Measurements from ENCODE around the gene TRMT2B. TPM values are rescaled to one million over a fixed set of nuclear protein-coding genes. Genes with fewer than 3 reads are reported as not detected.

Gene TRMT2B
- total and polyA plus RNA-seq, 2 of the 13 experiments (the other 11 are each of a cell fraction or from before 2014, with no cell fraction given), result 7.0 to 11.2 TPM

GRCh38 chrX:100994352-100995281 is 57.3 kb downstream of the TRMT2B start:
- in situ Hi-C loops (cut with HindIII; ENCODE audit: extremely low pct_ligation_motif_present, low pct_unique_long_range_greater_than_20kb), result no loop called here
- ATAC-seq (peak; percentile 95), DNase-seq (ENCODE audit: low spot score) (peak; percentile 72), FAIRE-seq (peak; percentile 66)
- Histone ChIP-seq H2AFZ (ENCODE audit: low read length) (no peak overlapping the region), H3K79me2 (ENCODE audit: insufficient read depth, low read length) (no peaks in the 10 kb centered on the region), H3K27me3 (ENCODE audit: control insufficient read depth in 1 of 2, insufficient read depth in 2 of 2, low read length in 2 of 2) (no peaks in the 10 kb centered on the region), H3K9ac (ENCODE audit: insufficient read depth, low read depth, low read length) (no peak overlapping the region), H3K9me3 (ENCODE audit: low read length) (no peaks in the 10 kb centered on the region), H3K36me3 (replicated peaks in 1 of 2; ENCODE audit: control insufficient read depth in 1 of 2, insufficient read depth in 2 of 2, low read length in 2 of 2) (no peaks in the 10 kb centered on the region), H4K20me1 (ENCODE audit: insufficient read depth, low read length) (no peaks in the 10 kb centered on the region), H3K4me3 (replicated peaks in 1 of 3; ENCODE audit: insufficient read depth in 1 of 3, low read depth in 2 of 3, low read length in 3 of 3) (no peak overlapping the region), H3K27ac (ENCODE audit: extremely low read length, insufficient read depth, low read length) (no peak overlapping the region), H3K4me2 (ENCODE audit: low read depth, low read length) (no peak overlapping the region), H3K4me1 (ENCODE audit: insufficient read depth, low read length) (peaks cover 16% of the 10 kb centered on the region)
- WGBS (ENCODE audit: low lambda C conversion rate), result 72% methylated on average over 5 of the region's 5 CpGs
- no TSS peak for BruUV-seq (replicated peaks)
- intact Hi-C loops (cut with micrococcal nuclease; ENCODE audit: unreplicated experiment), result no loop called here
- POLR2A ChIA-PET, result no interaction called here
- CTCF ChIA-PET (ENCODE audit: low intra/inter-chr PET ratio, low total read pairs), result no interaction called here
- TF ChIP-seq TAF1 (CRISPR knock-in tag; IDR thresholded peaks at IDR 0.05) (no peak), ATF4 (CRISPR knock-in tag; IDR thresholded peaks at IDR 0.05) (no peak), RARA (CRISPR knock-in tag; IDR thresholded peaks at IDR 0.05) (peak; percentile 18; the same call in 1 of the 2 replicates), SAP130 (CRISPR knock-in tag; IDR thresholded peaks at IDR 0.05; ENCODE audit: low read depth) (peak; percentile 51), CREM (IDR thresholded peaks at IDR 0.05) (0 out of 2 replicates have a peak, but pooled peaks have one; percentile 15), CREM (CRISPR knock-in tag; IDR thresholded peaks at IDR 0.05) (no peak), JUNB (CRISPR knock-in tag; IDR thresholded peaks at IDR 0.05; ENCODE audit: borderline replicate concordance) (peak; percentile 82), E2F2 (CRISPR knock-in tag; IDR thresholded peaks at IDR 0.05; ENCODE audit: borderline replicate concordance) (no peak), ASH2L (IDR thresholded peaks at IDR 0.05; ENCODE audit: insufficient read length, low read depth, low read length) (no peak), FOXP1 (IDR thresholded peaks at IDR 0.05) (no peak), FOXP1 (CRISPR knock-in tag; IDR thresholded peaks at IDR 0.05) (no peak), ZNF446 (CRISPR knock-in tag; IDR thresholded peaks at IDR 0.05) (no peak), ZNF562 (CRISPR knock-in tag; IDR thresholded peaks at IDR 0.05; ENCODE audit: borderline replicate concordance) (no peak), ZNF124 (CRISPR knock-in tag; IDR thresholded peaks at IDR 0.05) (no peak), ZNF234 (CRISPR knock-in tag; conservative IDR thresholded peaks at IDR 0.05) (no peak), ZNF468 (CRISPR knock-in tag; IDR thresholded peaks at IDR 0.05) (no peak), HOMEZ (CRISPR knock-in tag; IDR thresholded peaks at IDR 0.05; ENCODE audit: low read depth) (peak; percentile 51; the same call in 1 of the 2 replicates), PPARG (CRISPR knock-in tag; conservative IDR thresholded peaks at IDR 0.05) (peak; percentile 63), PITX1 (CRISPR knock-in tag; IDR thresholded peaks at IDR 0.05) (no peak), JUND (CRISPR knock-in tag; IDR thresholded peaks at IDR 0.05) (peak; percentile 92), FOSL1 (CRISPR knock-in tag; IDR thresholded peaks at IDR 0.05; ENCODE audit: borderline replicate concordance) (peak; percentile 92), SNAPC2 (CRISPR knock-in tag; IDR thresholded peaks at IDR 0.05) (no peak), ATF3 (CRISPR knock-in tag; IDR thresholded peaks at IDR 0.05) (peak; percentile 84)
